Adrenal gland (tissue), 12 donors: ENCODE data around the gene GPRIN3. TPM values are rescaled to one million over a fixed set of nuclear protein-coding genes. Genes with fewer than 3 reads are reported as not detected.

Experiments
- DNase-seq, 7 donors: peaks; one replicate each; pipeline ENCODE4 v3.0.0-alpha.2; 2019 to 2020
- H3K27ac ChIP-seq, 5 donors: fragments of 200-600 bp; sonication (generic) in 4 of 5; 1 replicate in 3 of 5; 2 replicates in 2 of 5; pipeline versions ENCODE4 v1.5.1 to v1.8.0; 2016 to 2020; ENCODE audit warnings: mild to moderate bottlenecking in 1 of 5
- H3K27me3 ChIP-seq: fragments of 200-600 bp; 2 replicates; pipeline ENCODE4 v1.8.0; 2021
- H3K36me3 ChIP-seq, 2 donors: fragments of 200-600 bp; replicated peaks in 1 of 2; 1 replicate in 1 of 2; 2 replicates in 1 of 2; pipeline versions ENCODE4 v1.5.1 to v1.8.0; 2018 to 2022
- H3K4me1 ChIP-seq, 2 donors: fragments of 200-600 bp; replicated peaks in 1 of 2; 1 replicate in 1 of 2; 2 replicates in 1 of 2; pipeline versions ENCODE4 v1.5.1 to v1.8.0; 2018 to 2021
- H3K4me3 ChIP-seq, 4 donors: fragments of 200-600 bp; sonication (generic) in 3 of 4; one replicate each; pipeline ENCODE4 v1.5.1; 2016 to 2018
- H3K9me3 ChIP-seq, 3 donors: fragments of 200-600 bp; sonication (generic) in 1 of 3; replicated peaks in 1 of 3; 1 replicate in 2 of 3; 2 replicates in 1 of 3; pipeline versions ENCODE4 v1.5.1 to v1.8.0; 2016 to 2021
- POLR2A ChIP-seq, 2 donors: fragments of 450-650 bp; IDR thresholded peaks; one replicate each; pipeline ENCODE4 v1.6.1; 2017; ENCODE audit warnings: antibody characterized with exemption in 2 of 2, mild to moderate bottlenecking in 2 of 2, moderate library complexity in 1 of 2
- WGBS, 4 donors: extraction: QIAGEN DNeasy Blood & Tissue Kit in 2 of 4; methylation state at CpG; one replicate each; pipeline versions ENCODE4 v1.1.5 to v1.1.7; 2013 to 2017; 5-methylcytosine and 5-hydroxymethylcytosine counted together
- intact Hi-C, 2 donors: fragments of 100-400 bp; cut with DNase I; formaldehyde crosslinking; loops; one replicate each; pipeline versions ENCODE4 v1.14.1 to v1.15.0; 2022 to 2023
- polyA plus RNA-seq, 3 donors: library from polyadenylated mRNA; stranded (reverse); fragments of 200-250 nt in 2 of 3; fragments of 350-450 nt in 1 of 3; fragmentation: Illumina TruSeq in 1 of 3; extraction: RNeasy Lipid Tissue Mini Kit (QIAGEN cat#74804) in 1 of 3; gene quantifications; one replicate each; pipeline ENCODE4 v1.2.3, GENCODE V29; 2013 to 2014
- total RNA-seq, 9 donors: library from RNA; depleted of rRNA in 4 of 9; stranded (reverse); fragments of >200 nt in 4 of 9; fragments of 120-200 nt in 1 of 9; fragmentation: NEBNext Ultra II Directional in 1 of 9; extraction: Animal tissue kit (Norgen Biotek cat#: 25700) in 1 of 9; gene quantifications; one replicate each; pipeline versions ENCODE4 v1.1.0 to v1.2.4, GENCODE V29; 2013 to 2023
- TF ChIP-seq, protein P1 (sequence below), 6 experiments: fragments of 450-650 bp in 4 of 6; fragments of 200-600 bp in 2 of 6; sonication (generic) in 1 of 6; IDR thresholded peaks; 1 replicate in 5 of 6; 2 replicates in 1 of 6; pipeline versions ENCODE4 v1.5.1 to v1.8.0; 2016 to 2021; ENCODE audit warnings: antibody characterized with exemption in 6 of 6, mild to moderate bottlenecking in 2 of 6, moderate library complexity in 1 of 6
- donor health status: healthy with polysubstance abuse.
- donor health status: Bipolar disorder and iron deficiency.
- donor health status: DM: yes; HTN: yes; CAD: no.
- donor health status: DM: no; HTN: no; CAD: no.
- donor health status: DM: no; HTN: no; CAD: no.
- donor health status: DM: yes; HTN: yes; CAD: no.

GPRIN3 gene
- total and polyA plus RNA-seq, 12 donors, result 0.47 to 4.6 (median 2.2) TPM

DNA sequence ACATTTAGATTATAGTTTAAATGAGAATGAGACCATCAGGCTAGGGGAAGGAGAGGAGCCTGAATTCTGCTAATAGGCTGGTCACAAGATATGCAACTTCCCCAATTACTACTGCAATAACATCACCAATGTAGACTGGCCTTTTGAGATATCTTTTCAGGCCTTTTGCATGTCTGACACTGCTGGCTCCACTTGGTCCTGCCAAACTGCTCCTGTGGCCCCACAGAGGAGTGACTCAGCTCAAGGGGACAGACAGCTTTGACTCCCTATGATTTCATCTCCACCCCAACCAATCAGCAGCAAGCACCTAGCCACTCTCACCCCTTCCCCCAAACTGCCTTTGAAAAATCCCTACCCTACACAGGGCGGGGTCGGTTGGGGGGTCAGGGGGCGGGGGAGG lies 22.8 kb downstream of the GPRIN3 start:
- Histone ChIP-seq H3K9me3 (no peaks in the 10 kb centered on the region), H3K4me3 (no peak overlapping the region), H3K27me3 (no peaks in the 10 kb centered on the region), H3K36me3 (no peaks in the 10 kb centered on the region), H3K4me1 (no peaks in the 10 kb centered on the region), H3K27ac (peak overlapping the region in 1 of 5 donors; percentile 65)
- intact Hi-C loops, result no loop called here
- WGBS, 4 donors, result 73 to 89% (median 79%) methylated on average over 3 of the region's 3 CpGs
- TF ChIP-seq, protein P1, sequence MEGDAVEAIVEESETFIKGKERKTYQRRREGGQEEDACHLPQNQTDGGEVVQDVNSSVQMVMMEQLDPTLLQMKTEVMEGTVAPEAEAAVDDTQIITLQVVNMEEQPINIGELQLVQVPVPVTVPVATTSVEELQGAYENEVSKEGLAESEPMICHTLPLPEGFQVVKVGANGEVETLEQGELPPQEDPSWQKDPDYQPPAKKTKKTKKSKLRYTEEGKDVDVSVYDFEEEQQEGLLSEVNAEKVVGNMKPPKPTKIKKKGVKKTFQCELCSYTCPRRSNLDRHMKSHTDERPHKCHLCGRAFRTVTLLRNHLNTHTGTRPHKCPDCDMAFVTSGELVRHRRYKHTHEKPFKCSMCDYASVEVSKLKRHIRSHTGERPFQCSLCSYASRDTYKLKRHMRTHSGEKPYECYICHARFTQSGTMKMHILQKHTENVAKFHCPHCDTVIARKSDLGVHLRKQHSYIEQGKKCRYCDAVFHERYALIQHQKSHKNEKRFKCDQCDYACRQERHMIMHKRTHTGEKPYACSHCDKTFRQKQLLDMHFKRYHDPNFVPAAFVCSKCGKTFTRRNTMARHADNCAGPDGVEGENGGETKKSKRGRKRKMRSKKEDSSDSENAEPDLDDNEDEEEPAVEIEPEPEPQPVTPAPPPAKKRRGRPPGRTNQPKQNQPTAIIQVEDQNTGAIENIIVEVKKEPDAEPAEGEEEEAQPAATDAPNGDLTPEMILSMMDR (IDR thresholded peaks at IDR 0.05), result no peak
- TF ChIP-seq POLR2A (IDR thresholded peaks at IDR 0.05), result no peak
- peak in 1 of 7 donors; percentile 19 for DNase-seq

- Histone ChIP-seq H3K4me3 (no peak overlapping the region), H3K27ac (peak overlapping the region in 1 of 5 donors; percentile 10), H3K36me3 (no peaks in the 10 kb centered on the region), H3K27me3 (no peaks in the 10 kb centered on the region), H3K4me1 (no peaks in the 10 kb centered on the region), H3K9me3 (no peaks in the 10 kb centered on the region)
- 83 to 90% (median 85%) methylated on average over 2 of the region's 2 CpGs for WGBS, 4 donors
- DNase-seq, result no peak
- intact Hi-C loops, result no loop called here
- TF ChIP-seq POLR2A (IDR thresholded peaks at IDR 0.05), result no peak
- TF ChIP-seq, protein P1 (IDR thresholded peaks at IDR 0.05), result no peak
Observed at GRCh38 chr4:89284020-89284424, 23.6 kb downstream of the GPRIN3 start.

DNA sequence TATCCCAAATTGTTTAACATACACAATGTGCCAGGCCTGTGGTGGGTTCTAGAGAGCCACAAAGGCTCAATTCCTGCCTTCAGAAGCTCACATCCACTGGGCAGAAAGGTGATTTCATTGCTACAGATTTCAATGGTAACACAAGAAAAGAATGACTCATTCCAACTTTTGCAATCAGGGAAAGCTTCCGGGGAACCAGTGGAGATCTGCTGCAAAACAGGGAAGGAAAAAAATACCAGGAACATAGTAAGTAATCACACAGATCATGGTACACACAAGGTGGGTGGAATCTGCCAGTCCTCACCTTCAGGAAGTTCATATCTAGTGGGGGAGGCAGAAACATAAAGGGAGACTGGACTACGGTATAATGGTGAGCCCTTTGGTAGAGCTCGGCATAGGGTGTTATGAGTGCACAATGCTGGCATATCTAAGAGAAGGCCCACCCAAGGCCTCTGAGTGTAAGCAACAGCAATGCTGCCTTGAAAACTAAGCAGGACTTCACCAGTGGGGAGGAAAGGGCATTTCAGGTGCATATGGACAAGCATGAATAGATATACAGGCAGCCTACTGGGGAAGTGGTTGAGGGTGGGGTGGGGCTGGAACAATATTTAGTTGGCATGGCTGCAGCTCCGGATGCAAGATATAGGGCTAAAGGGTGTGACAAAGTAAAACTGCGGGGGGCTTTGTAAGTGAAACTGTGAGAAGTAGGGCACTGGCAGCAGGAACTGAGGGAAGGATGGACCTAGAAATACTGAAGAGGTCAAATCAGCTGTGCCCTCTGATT lies 24.2 kb downstream of the GPRIN3 start:
- Histone ChIP-seq H3K9me3 (no peaks in the 10 kb centered on the region), H3K36me3 (no peaks in the 10 kb centered on the region), H3K27ac (no peak overlapping the region), H3K4me3 (no peak overlapping the region), H3K4me1 (no peaks in the 10 kb centered on the region), H3K27me3 (no peaks in the 10 kb centered on the region)
- TF ChIP-seq, protein P1 (IDR thresholded peaks at IDR 0.05), result no peak
- TF ChIP-seq POLR2A (IDR thresholded peaks at IDR 0.05), result no peak
- DNase-seq, result no peak
- 76 to 93% (median 83%) methylated on average over 5 of the region's 5 CpGs for WGBS, 4 donors
- intact Hi-C loops, result no loop called here

DNA sequence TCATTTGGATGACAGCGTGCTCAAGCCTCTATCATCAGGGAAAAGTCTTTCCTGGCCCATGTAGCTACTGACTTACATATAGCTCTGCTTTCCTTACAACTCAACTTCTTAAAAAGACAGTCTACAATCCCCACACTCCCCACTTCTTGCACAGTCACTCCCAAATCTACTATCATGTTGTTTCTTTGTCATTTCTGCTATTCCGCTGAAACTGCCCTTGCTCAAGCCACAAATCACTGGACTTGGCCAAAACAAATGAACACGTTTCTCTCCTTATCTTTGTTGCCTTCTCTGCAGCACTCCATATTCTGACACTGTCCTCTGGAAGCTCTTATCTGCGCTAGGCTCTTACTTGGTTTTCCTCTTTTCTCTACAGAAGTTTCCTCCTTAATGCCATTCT lies 28.2 kb downstream of the GPRIN3 start:
- no peaks in the 10 kb centered on the region for H3K4me1 ChIP-seq
- WGBS, 4 donors, result 66 to 72% (median 70%) methylated on average over 4 of the region's 4 CpGs

More for the DNA sequence above, 28.2 kb downstream of the GPRIN3 start:
- no peak for TF ChIP-seq POLR2A (IDR thresholded peaks at IDR 0.05)
- TF ChIP-seq, protein P1 (IDR thresholded peaks at IDR 0.05), result no peak
- intact Hi-C loops, result no loop called here
- Histone ChIP-seq H3K9me3 (no peaks in the 10 kb centered on the region), H3K27ac (no peak overlapping the region), H3K4me3 (no peak overlapping the region), H3K27me3 (no peaks in the 10 kb centered on the region), H3K36me3 (no peaks in the 10 kb centered on the region)
- DNase-seq, result no peak
